Effector CD8-positive, alpha-beta T cell (primary cell): ENCODE measurements around the gene TEX36.
"Not testable (repeated sequence)": the region's sequence is repeated elsewhere in the genome, so short reads cannot be mapped to it uniquely, and the experiment has no call there.

Experiments
- DNase-seq: peaks from one replicate; lab custom pipeline; 2025; lab: John Stamatoyannopoulos, UW

TEX36 gene

DNA sequence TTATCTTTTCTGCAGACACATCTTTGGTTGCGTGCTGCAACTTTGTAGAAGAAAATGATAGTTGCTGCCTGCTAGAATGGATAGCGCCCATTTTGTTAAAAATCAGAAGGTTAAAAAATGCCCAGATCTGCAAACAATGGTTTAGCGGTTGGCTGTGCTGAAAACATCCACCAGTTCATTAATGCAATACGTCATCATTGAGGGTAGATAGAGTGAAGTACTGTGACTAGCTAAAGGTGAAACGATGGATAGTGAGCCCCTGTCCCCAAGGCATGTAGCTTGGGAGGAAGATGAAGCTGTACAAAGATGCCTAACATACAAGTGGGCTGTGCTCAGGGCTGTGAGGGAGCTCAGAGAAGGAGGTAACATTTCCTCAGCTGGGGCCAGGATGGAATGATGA, 48.4 kb downstream of the TEX36 start:
- no peak for DNase-seq

DNA sequence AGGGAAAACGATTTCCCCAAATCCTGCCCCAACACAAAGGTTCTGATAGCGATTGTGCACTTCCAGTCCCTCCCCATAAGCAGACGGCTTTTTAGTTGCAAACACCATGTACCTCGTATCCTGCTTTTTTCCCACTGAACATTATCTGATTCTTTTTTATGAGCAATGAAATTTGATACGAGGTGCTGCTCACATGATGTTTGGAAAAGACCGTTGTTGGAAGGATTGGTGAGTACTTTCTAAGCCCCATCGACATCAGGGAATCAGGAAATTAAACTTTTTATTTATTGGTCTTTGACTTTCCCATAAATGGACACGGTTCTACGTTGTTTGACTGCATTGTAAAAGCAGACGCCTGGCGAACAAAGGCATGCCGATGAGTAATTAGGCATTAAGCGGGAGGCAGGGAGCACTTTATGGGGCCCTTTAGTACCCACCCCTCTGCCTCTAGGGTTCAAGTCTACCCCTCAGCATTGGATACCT, 49.4 kb downstream of the TEX36 start:
- no peak for DNase-seq

DNA sequence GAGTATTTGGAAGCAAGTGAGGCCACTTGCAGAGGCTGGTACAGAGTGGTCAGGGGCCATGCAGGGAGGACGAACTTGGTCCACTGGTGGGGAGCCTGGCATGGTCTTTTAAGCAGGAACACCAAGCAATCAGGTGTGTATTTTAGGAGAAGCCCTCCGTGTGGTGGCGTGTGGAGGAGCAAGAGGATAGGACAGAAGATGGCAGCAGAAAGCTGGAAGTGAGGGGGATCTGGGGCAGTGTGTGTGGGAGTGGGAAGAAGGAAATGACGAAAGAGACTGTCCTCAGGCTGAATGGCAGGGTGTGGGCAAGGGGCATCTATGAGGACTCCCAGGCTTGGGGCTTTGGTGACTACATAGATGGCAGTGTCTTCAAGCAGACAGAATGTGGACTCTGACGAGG, 51.2 kb downstream of the TEX36 start:
- DNase-seq, result no peak

DNA sequence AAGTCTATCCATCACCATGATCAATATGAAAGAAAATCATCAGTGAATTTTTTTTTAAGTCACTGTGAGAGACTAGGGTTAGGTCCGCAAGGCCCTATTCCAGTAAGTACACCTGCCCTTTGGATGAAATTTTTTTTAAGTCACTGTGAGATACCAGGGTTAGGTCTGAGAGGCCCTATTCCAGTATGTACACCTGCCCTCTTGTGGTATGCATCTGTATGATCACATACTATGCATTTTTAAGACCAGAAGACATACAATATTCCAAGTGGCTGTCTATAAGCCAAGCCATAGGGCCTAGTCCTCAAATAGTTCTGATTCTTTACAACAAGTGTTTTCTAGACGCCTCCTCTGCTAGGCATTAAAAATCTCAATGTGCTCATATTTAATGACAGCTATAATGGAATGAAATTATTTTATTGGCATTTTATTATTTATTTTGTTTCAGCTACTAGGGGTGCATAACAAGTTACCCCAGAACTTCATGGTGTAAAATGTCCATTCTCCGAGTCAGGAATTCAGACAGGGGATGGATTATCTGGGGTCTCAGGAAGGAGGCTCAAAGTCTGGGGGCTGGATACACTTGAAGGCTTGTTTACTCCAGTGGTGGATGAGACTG, 53.1 kb downstream of the TEX36 start:
- no peak for DNase-seq

DNA sequence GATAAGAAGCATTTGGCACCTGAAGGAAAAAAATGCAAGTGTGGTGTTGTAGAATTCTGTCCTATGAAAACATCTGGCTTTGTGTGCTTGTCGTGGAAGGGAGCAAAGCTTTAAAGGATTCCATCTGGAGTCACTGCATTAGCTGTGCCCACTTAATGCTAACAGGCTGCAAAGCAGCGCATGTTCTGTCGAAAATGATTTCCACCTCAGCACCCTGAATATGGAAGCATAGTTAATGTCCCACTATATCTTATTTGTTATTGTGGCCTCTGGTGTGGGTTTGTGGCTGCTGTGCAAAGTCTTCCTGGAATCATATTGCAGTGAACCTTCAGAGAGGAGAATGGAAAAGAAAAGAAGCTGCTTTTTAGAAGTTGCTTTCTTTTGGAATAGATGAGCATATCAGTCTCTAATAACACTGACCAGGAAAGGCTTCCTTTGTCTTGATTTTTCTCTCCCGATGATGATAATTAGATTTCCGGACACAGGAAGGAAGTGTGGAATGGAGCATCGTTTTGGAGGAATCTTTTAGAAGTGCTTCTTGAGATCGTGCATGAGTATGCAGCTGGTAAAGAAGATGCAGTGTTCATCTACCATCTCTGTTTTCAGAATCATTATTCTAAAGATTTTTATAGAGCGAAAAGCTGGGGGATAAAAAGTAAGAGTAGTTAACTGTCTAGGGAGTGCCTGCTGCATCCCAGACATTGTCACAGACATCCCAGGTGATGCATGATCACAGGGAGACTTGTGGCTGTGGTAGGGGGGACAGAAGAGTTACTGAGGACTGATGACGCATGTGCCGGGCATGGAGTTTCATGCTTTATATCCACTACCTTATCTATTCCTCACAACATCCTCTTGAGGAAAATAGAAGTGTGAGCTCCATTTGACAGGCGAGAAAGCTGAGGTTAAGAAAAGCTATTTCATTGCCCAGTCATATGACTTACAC, 54.6 kb downstream of the TEX36 start:
- no peak for DNase-seq

DNA sequence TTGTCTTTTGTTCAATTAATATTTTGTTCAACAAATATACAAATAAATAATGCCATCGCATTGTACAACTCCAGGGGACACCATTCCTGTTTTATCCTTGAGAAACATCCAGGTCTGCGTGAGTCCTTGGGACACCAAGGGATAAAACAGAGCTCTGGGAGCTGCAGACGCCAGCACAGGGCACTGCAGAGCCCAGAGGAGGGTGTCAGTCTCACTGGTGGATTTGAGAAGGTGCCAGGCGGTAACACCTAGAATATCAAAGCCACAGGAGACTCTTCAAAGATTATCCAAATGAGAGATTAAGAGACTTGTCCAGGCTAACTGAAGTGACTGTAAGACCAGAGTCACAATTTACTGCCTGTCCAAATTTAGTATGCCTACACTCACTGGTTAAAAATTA, 55.3 kb downstream of the TEX36 start:
- DNase-seq, result no peak

DNA sequence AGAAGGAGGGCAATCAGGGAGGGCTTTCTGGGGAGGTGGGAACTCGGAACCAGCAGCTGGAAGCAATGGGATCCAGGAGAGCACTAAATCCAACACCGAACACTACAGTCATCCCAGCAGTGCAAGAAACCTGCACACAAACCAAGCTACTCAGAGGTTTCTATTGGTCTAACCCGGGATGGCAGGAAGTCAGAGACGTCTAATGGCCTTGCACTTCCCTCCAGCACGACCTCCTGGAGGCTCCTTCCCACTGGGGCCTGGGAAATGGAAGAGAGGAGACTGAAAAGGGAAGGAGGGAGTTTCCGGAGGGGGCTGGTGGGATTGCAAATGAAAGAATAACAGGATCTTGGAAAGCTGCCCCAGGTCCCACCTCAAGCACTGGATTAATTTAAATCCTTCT, 56.3 kb downstream of the TEX36 start:
- no peak for DNase-seq

DNA sequence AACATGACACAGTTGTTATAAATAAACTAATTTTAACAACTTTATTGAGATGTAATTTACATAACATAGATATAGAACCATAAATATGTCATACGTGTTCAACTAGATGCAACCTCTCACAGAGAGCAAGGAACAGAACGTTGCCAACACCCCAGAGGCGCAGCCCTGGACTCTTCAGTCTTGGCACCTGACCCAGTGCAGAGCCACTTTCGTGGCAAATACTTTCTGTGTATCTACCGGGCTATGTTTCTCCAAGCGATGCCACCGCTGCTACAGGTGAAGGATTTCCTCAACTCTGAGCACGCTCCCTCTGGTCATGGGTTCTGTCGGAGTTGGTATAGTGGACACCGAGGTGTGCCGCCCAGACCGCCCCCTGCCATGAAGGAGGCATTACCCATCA, 57.4 kb downstream of the TEX36 start:
- no peak for DNase-seq

DNA sequence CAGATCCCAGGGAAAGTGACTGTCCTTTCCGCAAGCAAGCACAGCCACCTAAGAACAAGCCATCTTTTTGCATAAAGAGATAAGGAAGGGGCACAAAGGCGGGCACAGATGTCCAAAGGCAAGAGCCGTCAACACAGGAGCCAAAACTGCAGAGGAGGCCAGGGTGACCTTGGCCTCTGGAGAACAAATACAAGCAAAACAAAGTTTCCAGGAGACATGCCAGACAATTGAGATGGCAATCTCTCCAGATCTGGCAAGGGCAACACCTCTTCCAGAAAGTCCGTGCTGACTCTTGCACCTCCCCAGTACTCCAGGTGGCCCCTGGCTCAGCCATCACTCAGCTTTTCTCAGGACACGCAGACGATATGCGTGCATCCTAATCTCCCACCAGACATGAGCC, 58.2 kb downstream of the TEX36 start:
- no peak for DNase-seq

DNA sequence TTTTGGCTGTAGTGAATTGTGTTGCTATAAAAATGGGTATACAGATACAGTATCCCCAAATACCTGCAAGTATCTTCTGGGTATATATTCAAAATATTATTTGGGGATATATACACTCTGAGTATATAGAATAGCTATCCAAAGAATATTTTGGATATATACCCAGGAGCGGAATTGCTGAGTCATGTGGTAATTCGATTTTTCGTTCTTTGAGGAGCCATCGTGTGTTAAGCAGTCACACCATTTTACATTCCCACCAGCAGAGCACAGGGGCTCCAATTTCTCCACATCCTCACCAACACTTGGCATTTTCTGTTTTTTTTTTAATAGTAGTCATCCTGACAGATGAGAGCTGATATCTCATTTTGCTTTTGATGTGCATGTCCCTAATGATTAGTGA, 61.9 kb downstream of the TEX36 start:
- no peak for DNase-seq

DNA sequence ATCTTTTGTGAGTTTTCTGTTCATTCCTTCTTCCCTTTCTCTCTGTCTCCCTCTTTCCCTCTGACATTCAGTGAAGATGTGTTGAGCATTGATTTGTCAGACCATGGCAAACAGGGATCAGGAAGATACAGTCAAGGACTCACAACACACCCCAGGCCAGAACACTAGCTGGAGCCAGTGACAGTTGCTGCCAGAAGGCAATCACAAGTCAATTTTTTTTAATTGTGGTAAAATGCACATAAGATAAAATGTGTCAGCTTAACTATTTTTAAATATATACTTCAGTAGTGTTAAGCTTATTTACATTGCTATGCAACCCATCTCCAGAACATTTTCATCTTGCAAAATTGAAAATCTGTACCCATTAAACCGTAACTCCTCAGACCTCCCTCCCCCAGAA, 62.6 kb downstream of the TEX36 start:
- DNase-seq, result no peak

DNA sequence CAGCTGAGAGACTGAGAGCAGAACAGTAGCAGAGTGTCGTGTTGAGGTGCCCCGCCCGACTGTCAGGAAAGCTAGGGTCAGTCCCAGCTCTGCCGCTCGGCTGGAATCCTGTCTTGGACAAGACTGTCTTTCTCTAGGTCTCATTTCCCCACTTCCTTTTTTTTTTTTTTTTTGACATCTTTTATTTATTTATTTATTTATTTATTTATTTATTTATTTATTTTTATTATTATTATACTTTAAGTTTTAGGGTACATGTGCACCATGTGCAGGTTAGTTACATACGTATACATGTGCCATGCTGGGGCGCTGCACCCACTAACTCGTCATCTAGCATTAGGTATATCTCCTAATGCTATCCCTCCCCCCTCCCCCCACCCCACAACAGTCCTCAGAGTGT, 69.9 kb downstream of the TEX36 start:
- DNase-seq, result not testable (repeated sequence)

DNA sequence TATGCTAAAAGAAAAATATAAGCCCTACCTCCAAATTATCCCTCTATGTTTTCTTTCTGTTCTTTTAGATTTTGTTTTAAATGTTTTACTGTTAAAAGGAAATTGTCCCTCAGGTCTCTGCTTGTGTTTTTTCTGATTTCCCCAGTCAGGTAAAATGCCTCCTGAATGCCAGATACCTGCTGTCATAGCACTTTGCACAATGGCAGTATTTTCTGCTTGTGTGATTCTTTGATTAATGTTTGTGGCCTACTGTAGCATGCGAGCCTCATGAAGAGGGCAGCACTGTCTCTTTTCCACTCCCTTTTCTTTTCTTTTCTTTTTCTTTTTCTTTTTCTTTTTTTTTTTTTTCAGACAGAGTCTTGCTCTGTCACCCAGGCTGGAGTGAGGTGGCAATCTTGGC, 71.2 kb downstream of the TEX36 start:
- DNase-seq, result no peak

DNA sequence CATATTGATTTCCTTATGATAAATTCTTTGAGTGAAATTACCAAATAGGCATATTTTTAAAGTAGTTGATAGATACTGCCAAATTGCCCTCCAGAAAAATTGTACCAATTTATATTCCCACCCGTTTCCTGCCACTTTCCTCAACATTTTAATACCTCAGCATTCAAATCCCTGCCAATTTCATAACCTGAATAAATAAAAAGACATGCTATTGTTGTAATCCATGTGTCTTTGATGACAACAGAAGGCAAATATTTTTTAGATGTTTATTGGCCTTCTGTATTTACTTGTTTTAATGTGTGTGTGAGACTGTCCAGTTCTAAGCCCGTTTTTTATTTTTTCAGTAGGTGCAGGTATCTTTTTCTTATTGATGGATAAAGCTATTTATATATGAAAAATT, 71.7 kb downstream of the TEX36 start:
- no peak for DNase-seq

DNA sequence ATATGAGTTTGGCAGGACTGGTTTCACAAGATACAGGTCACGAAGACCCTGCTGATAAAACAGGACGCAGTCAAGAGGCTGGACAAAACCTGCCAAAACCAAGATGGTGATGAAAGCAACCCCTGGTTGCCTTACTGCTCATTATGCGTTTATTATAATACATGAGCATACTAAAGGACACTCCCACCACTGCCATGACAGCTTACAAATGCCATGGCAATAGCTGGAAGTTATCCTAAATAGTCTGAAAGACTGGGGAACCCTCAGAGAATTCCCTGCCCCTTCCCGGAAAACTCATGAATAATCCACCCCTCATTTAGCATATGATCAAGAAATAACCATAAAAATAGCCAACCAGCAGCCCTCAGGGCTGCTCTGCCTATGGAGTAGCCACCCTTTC, 73.1 kb downstream of the TEX36 start:
- no peak for DNase-seq

DNA sequence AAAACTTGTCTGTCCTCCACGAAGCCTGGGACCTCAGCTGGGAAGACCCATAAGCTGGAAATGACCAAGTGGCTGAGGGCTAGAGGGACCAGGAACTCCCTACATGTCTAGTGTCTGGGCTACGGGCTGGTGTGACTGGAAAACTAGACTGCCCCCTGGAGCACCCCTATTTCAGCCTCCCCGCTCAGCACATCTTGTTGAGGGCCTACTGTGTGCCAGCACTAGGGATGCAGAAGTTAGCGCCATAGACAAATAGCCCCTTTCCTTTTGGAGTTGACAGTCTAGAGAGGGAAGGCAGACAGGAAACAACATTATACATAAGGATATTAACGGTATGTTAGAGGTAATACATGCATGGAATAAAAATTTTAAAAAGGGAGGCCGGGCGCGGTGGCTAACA, 74.5 kb downstream of the TEX36 start:
- no peak for DNase-seq

DNA sequence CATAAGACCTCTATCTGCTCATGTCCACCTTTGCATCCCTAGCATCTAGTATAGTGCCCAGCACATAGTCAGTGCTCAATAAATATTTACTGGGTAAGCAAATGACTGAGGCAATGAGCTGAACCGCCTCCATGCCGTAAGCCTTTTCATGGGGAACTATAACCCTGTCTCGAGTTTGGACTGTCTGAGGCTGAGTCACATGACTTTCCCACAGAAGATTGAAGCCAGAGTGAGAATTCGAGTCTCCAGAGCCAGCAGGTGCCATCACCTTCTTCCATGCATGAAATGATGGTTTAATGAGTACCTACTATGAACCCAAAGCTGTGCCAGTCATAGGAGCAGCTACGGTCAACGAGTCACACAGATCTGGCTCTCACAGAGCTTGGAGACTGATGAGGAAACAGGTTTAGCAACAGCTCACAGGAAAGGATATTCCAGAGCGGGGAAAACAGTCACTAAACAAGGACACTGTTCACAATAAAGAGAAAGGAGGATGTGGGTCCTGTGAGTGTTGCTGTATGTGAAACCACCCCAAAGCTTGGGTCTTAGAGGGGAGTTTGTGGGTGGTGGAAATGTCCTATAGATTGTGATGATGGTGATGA, 75.2 kb downstream of the TEX36 start:
- DNase-seq, result no peak

DNA sequence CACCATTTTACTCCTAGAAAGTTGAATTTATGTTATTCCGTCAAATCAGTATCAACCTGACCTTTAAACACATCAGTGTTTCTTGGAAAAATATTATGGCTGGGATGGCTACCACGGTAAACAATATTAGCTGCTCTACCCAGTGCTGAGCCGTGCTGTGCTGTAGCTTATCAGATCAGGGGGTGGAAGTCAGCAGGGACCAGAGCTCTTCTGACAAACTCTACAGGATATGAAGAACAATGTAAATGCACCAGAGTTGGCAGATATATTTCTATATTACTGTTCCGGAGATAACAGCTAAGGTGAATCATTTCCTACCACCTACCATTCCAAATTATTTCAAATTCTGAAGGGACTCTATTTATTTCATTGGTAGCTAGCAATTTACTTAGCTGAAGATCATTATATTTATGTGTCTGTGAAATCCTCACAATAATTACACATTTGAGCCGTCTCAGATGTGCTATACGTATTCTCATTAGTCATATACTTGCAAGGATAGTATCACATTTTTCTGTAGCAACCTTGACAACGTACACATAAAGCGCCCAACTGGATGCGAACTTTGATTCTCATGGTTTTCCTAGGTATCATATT, 76.5 kb downstream of the TEX36 start:
- DNase-seq, result no peak
